H1 (cell line): ENCODE results near the gene MMUT. TPM values are rescaled to one million over a fixed set of nuclear protein-coding genes. Genes with fewer than 3 reads are reported as not detected.

Source experiments
- CTCF ChIA-PET: fragments of 300-600 bp; sonication (Branson Sonifier 250); formaldehyde crosslinking; loops from one replicate; lab custom pipeline; 2021; ENCODE audit not compliant: partially characterized antibody; lab: Charles Lee
- POLR2A ChIA-PET: fragments of 300-600 bp; sonication (Branson Sonifier 250); formaldehyde crosslinking; loops from one replicate; lab custom pipeline; 2021; ENCODE audit warnings: inconsistent platforms; ENCODE audit not compliant: partially characterized antibody; lab: Charles Lee
- DNase-seq, 2 experiments: peaks; one replicate each; pipeline versions ENCODE4 v3.0.0 to v3.0.0-alpha.2; 2010 to 2022; ENCODE audit warnings: low spot score in 2 of 2, low read depth in 1 of 2, mixed read lengths in 1 of 2
- FAIRE-seq: peaks from 2 replicates; lab custom pipeline; 2011; peaks lifted over from hg19 to GRCh38; lab: Jason Lieb, UNC
- H2AFZ ChIP-seq: 2 replicates; pipeline ENCODE4 v1.8.1; 2012; ENCODE audit warnings: low read length, inconsistent platforms
- H2AK5ac ChIP-seq: 2 replicates; pipeline ENCODE4 v1.6.1; 2013; ENCODE audit warnings: low read depth, low read length
- H2BK120ac ChIP-seq: replicated peaks from 2 replicates; pipeline ENCODE3; 2013; ENCODE audit warnings: low read depth, low read length, inconsistent platforms
- H2BK12ac ChIP-seq: 2 replicates; pipeline ENCODE4 v1.6.1; 2013; ENCODE audit warnings: low read depth, low read length
- H2BK15ac ChIP-seq: 2 replicates; pipeline ENCODE4 v1.6.1; 2013; ENCODE audit warnings: low read length
- H2BK20ac ChIP-seq: 2 replicates; pipeline ENCODE4 v1.6.1; 2013; ENCODE audit warnings: low read length
- H2BK5ac ChIP-seq: 2 replicates; pipeline ENCODE4 v1.6.1; 2013; ENCODE audit warnings: low read depth, low read length
- H3K14ac ChIP-seq: 2 replicates; pipeline ENCODE4 v1.6.1; 2013; ENCODE audit warnings: inconsistent platforms; ENCODE audit not compliant: insufficient read length
- H3K18ac ChIP-seq: 2 replicates; pipeline ENCODE4 v1.6.1; 2013; ENCODE audit warnings: low read length; ENCODE audit errors: extremely low read depth
- H3K23ac ChIP-seq: 2 replicates; pipeline ENCODE4 v1.6.1; 2013; ENCODE audit warnings: inconsistent platforms; ENCODE audit not compliant: insufficient read length
- H3K23me2 ChIP-seq: 2 replicates; pipeline ENCODE4 v1.6.1; 2013; ENCODE audit warnings: low read depth, low read length
- H3K27ac ChIP-seq: 2 replicates; pipeline ENCODE4 v1.6.1; 2011; ENCODE audit warnings: low read depth, low read length, inconsistent platforms
- H3K27me3 ChIP-seq, 4 experiments: replicated peaks in 1 of 4; 1 replicate in 1 of 4; 2 replicates in 3 of 4; pipeline versions ENCODE4 v1.6.1 to v1.8.1; 2011 to 2013; ENCODE audit warnings: low read length in 3 of 4, mild to moderate bottlenecking in 3 of 4, inconsistent platforms in 2 of 4, mixed read lengths in 2 of 4, moderate library complexity in 1 of 4; ENCODE audit not compliant: control insufficient read depth in 3 of 4, insufficient read depth in 3 of 4; ENCODE audit errors: extremely low read depth in 1 of 4
- H3K36me3 ChIP-seq, 4 experiments: 2 replicates each; pipeline versions ENCODE4 v1.6.1 to v1.8.1; 2011 to 2013; ENCODE audit warnings: mild to moderate bottlenecking in 4 of 4, low read length in 3 of 4, moderate library complexity in 2 of 4, control low read depth in 1 of 4, inconsistent platforms in 1 of 4; ENCODE audit not compliant: insufficient read depth in 4 of 4, control insufficient read depth in 2 of 4
- H3K4ac ChIP-seq: replicated peaks from 2 replicates; pipeline ENCODE3; 2013; ENCODE audit warnings: low read length, low read depth, mixed read lengths, inconsistent platforms; ENCODE audit not compliant: insufficient read length
- H3K4me1 ChIP-seq, 4 experiments: replicated peaks in 1 of 4; 1 replicate in 1 of 4; 2 replicates in 3 of 4; pipeline versions ENCODE4 v1.6.1 to v1.8.1; 2011 to 2013; ENCODE audit warnings: low read length in 3 of 4, inconsistent platforms in 2 of 4, mixed read lengths in 1 of 4; ENCODE audit not compliant: insufficient read depth in 4 of 4, control insufficient read depth in 3 of 4
- H3K4me2 ChIP-seq, 2 experiments: 2 replicates each; pipeline versions ENCODE4 v1.6.1 to v1.8.1; 2011 to 2013; ENCODE audit warnings: low read depth in 2 of 2, low read length in 2 of 2, control low read depth in 1 of 2, inconsistent platforms in 1 of 2, mild to moderate bottlenecking in 1 of 2; ENCODE audit not compliant: insufficient read depth in 1 of 2
- H3K4me3 ChIP-seq, 4 experiments: fragments of 200-600, 300-600 bp in 1 of 4; sonication (generic), shearing (Covaris generic), sonication (Bioruptor Twin) in 1 of 4; 2 replicates each; pipeline versions ENCODE4 v1.5.1 to v1.8.1; 2011 to 2016; ENCODE audit warnings: low read length in 4 of 4, low read depth in 3 of 4, control low read depth in 2 of 4, inconsistent platforms in 2 of 4, mild to moderate bottlenecking in 2 of 4, mixed read lengths in 1 of 4, moderate library complexity in 1 of 4; ENCODE audit not compliant: insufficient read depth in 2 of 4; ENCODE audit errors: extremely low read depth in 1 of 4
- H3K56ac ChIP-seq: replicated peaks from 2 replicates; pipeline ENCODE3; 2013; ENCODE audit warnings: low read depth, mild to moderate bottlenecking, mixed read lengths, low read length, inconsistent platforms; ENCODE audit not compliant: insufficient read length
- H3K79me1 ChIP-seq: 2 replicates; pipeline ENCODE4 v1.6.1; 2013; ENCODE audit warnings: low read depth, low read length, control low read depth
- H3K79me2 ChIP-seq, 2 experiments: 2 replicates each; pipeline versions ENCODE4 v1.6.1 to v1.8.1; 2012 to 2013; ENCODE audit warnings: low read length in 2 of 2, mild to moderate bottlenecking in 2 of 2, inconsistent platforms in 1 of 2; ENCODE audit not compliant: insufficient read depth in 2 of 2, control insufficient read depth in 1 of 2
- H3K9ac ChIP-seq, 4 experiments: replicated peaks in 1 of 4; 1 replicate in 1 of 4; 2 replicates in 3 of 4; pipeline versions ENCODE4 v1.6.1 to v1.8.1; 2011 to 2013; ENCODE audit warnings: low read depth in 3 of 4, low read length in 3 of 4, control low read depth in 2 of 4, mild to moderate bottlenecking in 2 of 4, moderate library complexity in 2 of 4, inconsistent platforms in 1 of 4; ENCODE audit errors: extremely low read depth in 1 of 4
- H3K9me3 ChIP-seq, 2 experiments: 2 replicates each; pipeline versions ENCODE4 v1.6.1 to v1.8.1; 2012 to 2013; ENCODE audit warnings: mild to moderate bottlenecking in 2 of 2, moderate library complexity in 2 of 2, control low read depth in 1 of 2, inconsistent platforms in 1 of 2, low read depth in 1 of 2, low read length in 1 of 2, mixed read lengths in 1 of 2; ENCODE audit not compliant: insufficient read depth in 2 of 2
- H4K20me1 ChIP-seq, 2 experiments: replicated peaks in 1 of 2; 2 replicates each; pipeline versions ENCODE3 to v1.8.1; 2011 to 2013; ENCODE audit warnings: inconsistent platforms in 2 of 2, low read length in 2 of 2, mild to moderate bottlenecking in 1 of 2; ENCODE audit not compliant: insufficient read depth in 2 of 2, control insufficient read depth in 1 of 2
- H4K5ac ChIP-seq: 2 replicates; pipeline ENCODE4 v1.6.1; 2013; ENCODE audit warnings: low read length, low read depth, mixed read lengths, inconsistent platforms; ENCODE audit not compliant: insufficient read length
- H4K8ac ChIP-seq: 2 replicates; pipeline ENCODE4 v1.8.0; 2013; ENCODE audit warnings: mild to moderate bottlenecking, moderate library complexity, low read length, inconsistent platforms; ENCODE audit not compliant: insufficient read depth; ENCODE audit errors: extremely low read depth
- H4K91ac ChIP-seq: replicated peaks from 2 replicates; pipeline ENCODE3; 2013; ENCODE audit warnings: low read length, mixed read lengths, inconsistent platforms; ENCODE audit not compliant: insufficient read length
- BCL11A ChIP-seq, 2 experiments: IDR thresholded peaks; one replicate each; pipeline ENCODE4 v1.6.1; 2011; ENCODE audit warnings: low read depth in 2 of 2, low read length in 2 of 2, mild to moderate bottlenecking in 2 of 2
- WGBS, 2 experiments: shearing (Covaris generic) in 1 of 2; methylation state at CpG; one replicate each; pipeline versions ENCODE4 v1.1.6 to v1.1.7; 2013 to 2015; ENCODE audit warnings: low lambda C conversion rate in 2 of 2, mixed read lengths in 2 of 2, inconsistent platforms in 1 of 2, low coverage in 1 of 2, missing lambda C conversion rate in 1 of 2; ENCODE audit not compliant: insufficient replicate concordance in 2 of 2, insufficient coverage in 1 of 2, insufficient read length in 1 of 2; ENCODE audit errors: extremely low coverage in 1 of 2, missing lambda C conversion rate in 1 of 2; 5-methylcytosine and 5-hydroxymethylcytosine counted together
- polyA plus RNA-seq, 7 experiments: library from polyadenylated mRNA; depleted of rRNA in 3 of 7; stranded (reverse) in 5 of 7; unstranded in 2 of 7; fragments of >200 nt in 5 of 7; fragments of 200-250 nt in 2 of 7; gene quantifications; 1 replicate in 5 of 7; 2 replicates in 1 of 7; 4 replicates in 1 of 7; pipeline versions ENCODE4 v1.2.1 to v1.2.3, GENCODE V29; 2011 to 2013; ENCODE audit warnings: missing spikeins in 2 of 7, mixed read lengths in 2 of 7
- total RNA-seq: library from RNA; stranded (reverse); fragmentation: NEBNext Ultra II Directional; extraction: Animal tissue kit (Norgen Biotek cat#: 25700); gene quantifications from 2 replicates; pipeline ENCODE4 v1.2.1, GENCODE V29; 2021

The MMUT gene
- total and polyA plus RNA-seq, 2 of the 8 experiments (the other 6 are each of a cell fraction or from before 2014, with no cell fraction given), result 5.2 to 13.0 TPM

GRCh38 chr6:49506569-49507111 is 43.6 kb upstream of the MMUT start:
- Histone ChIP-seq H4K5ac (no peak overlapping the region), H3K4me1 (no peaks in the 10 kb centered on the region), H2BK12ac (no peak overlapping the region), H2BK15ac (no peak overlapping the region), H3K4me3 (no peak overlapping the region), H2AK5ac (no peak overlapping the region), H3K27me3 (no peaks in the 10 kb centered on the region), H3K56ac (no peak overlapping the region), H3K79me2 (no peaks in the 10 kb centered on the region), H3K18ac (no peak overlapping the region), H3K9ac (no peak overlapping the region), H3K23ac (no peak overlapping the region), H2BK120ac (no peak overlapping the region), H3K4ac (no peak overlapping the region), H3K9me3 (peaks cover 2 to 5% of the 10 kb centered on the region in 2 experiments), H2BK20ac (no peak overlapping the region), H3K23me2 (no peaks in the 10 kb centered on the region), H4K20me1 (no peaks in the 10 kb centered on the region), H2BK5ac (no peak overlapping the region), H4K8ac (no peak overlapping the region), H3K36me3 (no peaks in the 10 kb centered on the region), H3K79me1 (no peaks in the 10 kb centered on the region), H4K91ac (no peak overlapping the region), H2AFZ (no peak overlapping the region), H3K27ac (no peak overlapping the region), H3K14ac (no peak overlapping the region), H3K4me2 (no peak overlapping the region)
- DNase-seq (no peak), FAIRE-seq (no peak)
- CTCF ChIA-PET, result no interaction called here
- 85% methylated on average over 5 of the region's 5 CpGs; no CpG with 5 or more reads in 1 of the 2 experiments for WGBS, 2 experiments
- POLR2A ChIA-PET, result no interaction called here
- no peak for TF ChIP-seq BCL11A (IDR thresholded peaks at IDR 0.05; ENCODE audit: low read depth in 2 of 2, low read length in 2 of 2)
